ENCODE data around the gene CTBP2.

The CTBP2 gene

DNA sequence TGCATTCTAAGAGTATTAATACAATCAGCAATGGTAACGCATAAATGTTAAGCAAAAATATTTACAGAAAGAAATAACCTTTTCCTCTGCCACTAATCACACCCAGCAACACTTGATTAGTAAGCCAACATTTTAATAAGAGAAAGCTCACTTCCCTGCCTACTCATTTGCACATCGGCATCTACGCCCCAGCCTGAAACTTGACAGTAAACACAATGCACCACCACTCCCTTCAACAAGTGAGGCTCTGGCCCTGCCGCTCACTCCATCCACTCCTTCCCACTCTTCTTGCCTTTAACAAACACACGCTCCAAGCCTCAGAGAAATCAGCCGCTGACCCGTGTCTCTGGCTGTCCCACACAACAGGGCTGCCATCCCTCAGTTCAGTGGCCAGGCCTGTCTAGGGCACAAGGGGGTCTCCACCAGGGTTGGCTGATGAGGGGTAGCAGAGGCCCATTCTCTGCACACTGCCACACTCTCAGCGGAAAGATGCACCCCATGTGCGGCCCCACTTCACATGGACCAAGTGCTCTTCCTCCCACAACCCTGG, 54.6 kb downstream of the CTBP2 start:
- no peak for DNase-seq (ENCODE audit: extremely low read depth, insufficient read length)
- TF ChIP-seq, protein P1, sequence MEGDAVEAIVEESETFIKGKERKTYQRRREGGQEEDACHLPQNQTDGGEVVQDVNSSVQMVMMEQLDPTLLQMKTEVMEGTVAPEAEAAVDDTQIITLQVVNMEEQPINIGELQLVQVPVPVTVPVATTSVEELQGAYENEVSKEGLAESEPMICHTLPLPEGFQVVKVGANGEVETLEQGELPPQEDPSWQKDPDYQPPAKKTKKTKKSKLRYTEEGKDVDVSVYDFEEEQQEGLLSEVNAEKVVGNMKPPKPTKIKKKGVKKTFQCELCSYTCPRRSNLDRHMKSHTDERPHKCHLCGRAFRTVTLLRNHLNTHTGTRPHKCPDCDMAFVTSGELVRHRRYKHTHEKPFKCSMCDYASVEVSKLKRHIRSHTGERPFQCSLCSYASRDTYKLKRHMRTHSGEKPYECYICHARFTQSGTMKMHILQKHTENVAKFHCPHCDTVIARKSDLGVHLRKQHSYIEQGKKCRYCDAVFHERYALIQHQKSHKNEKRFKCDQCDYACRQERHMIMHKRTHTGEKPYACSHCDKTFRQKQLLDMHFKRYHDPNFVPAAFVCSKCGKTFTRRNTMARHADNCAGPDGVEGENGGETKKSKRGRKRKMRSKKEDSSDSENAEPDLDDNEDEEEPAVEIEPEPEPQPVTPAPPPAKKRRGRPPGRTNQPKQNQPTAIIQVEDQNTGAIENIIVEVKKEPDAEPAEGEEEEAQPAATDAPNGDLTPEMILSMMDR (IDR thresholded peaks at IDR 0.05; ENCODE audit: insufficient read depth, low read length, poor library complexity, severe bottlenecking), result no peak
- Histone ChIP-seq H3K4me3 (replicated peaks; ENCODE audit: low read depth, low read length) (no peak overlapping the region), H3K27me3 (replicated peaks; ENCODE audit: control insufficient read depth, insufficient read depth, low read length) (no peaks in the 10 kb centered on the region; the same call in 1 of the 2 replicates), H3K36me3 (ENCODE audit: control insufficient read depth, insufficient read depth, low read length) (no peaks in the 10 kb centered on the region)

DNA sequence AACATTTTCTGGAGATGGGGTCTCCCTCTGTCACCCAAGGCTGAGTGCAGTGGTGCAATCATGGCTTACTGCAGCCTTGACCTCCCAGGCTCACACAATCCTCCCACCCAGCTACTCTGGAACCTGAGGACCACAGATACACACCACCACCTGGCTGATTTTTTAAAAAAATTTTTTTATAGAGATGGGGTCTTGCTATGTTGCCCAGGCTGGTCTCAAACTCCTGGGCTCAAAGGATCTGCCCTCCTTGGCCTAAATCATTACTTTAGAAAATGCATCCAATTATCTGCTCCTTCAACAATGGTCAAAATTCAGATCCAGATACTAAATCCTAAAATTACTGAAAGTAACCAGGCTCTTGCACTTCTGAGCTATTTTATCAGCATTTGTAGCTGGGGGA, 55.2 kb downstream of the CTBP2 start:
- Histone ChIP-seq H3K36me3 (ENCODE audit: control insufficient read depth, insufficient read depth, low read length) (no peaks in the 10 kb centered on the region), H3K4me3 (replicated peaks; ENCODE audit: low read depth, low read length) (no peak overlapping the region), H3K27me3 (replicated peaks; ENCODE audit: control insufficient read depth, insufficient read depth, low read length) (no peaks in the 10 kb centered on the region; the same call in 1 of the 2 replicates)
- no peak for DNase-seq (ENCODE audit: extremely low read depth, insufficient read length)
- TF ChIP-seq, protein P1 (IDR thresholded peaks at IDR 0.05; ENCODE audit: insufficient read depth, low read length, poor library complexity, severe bottlenecking), result no peak

DNA sequence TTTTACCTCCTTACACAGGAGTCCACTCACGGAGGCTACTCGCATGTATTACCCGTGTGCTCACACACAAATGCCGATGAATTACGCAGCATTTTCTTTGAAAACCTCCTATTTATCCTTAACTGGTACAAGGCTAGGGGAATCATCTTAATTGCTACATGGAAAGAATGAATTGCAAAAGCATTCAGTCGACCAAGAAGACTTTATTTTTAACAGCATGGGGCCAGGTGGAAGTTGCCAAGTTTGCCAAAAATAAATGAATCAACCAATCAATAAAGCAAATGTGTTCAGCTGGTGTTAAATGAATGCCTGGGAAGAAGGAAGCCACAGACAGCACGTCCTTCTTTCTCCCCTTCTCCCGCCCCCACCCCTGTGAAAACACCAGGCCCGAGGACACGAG, 55.8 kb downstream of the CTBP2 start:
- TF ChIP-seq, protein P1 (IDR thresholded peaks at IDR 0.05; ENCODE audit: insufficient read depth, low read length, poor library complexity, severe bottlenecking), result no peak
- Histone ChIP-seq H3K27me3 (replicated peaks; ENCODE audit: control insufficient read depth, insufficient read depth, low read length) (no peaks in the 10 kb centered on the region; the same call in none of the 2 replicates), H3K4me3 (replicated peaks; ENCODE audit: low read depth, low read length) (no peak overlapping the region), H3K36me3 (ENCODE audit: control insufficient read depth, insufficient read depth, low read length) (no peaks in the 10 kb centered on the region)
- DNase-seq (ENCODE audit: extremely low read depth, insufficient read length), result no peak

DNA sequence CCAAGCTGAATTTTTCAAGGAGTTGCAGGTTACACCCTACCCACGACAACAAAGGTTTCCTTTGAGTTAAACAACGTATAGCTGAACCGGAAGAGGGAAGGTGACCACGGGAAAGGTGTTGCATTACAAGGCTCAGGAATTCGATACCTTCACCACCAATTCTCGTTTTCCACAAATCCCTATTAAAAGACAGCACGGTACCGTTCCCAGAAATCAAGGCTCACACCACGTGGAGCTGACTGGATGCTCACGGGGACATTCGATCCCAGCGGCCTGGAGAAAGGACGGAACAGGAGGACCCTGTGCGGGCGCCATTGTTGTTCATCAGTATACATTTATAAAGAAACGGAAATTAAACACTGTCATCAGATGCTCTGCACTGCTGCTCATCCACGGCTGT, 56.4 kb downstream of the CTBP2 start:
- Histone ChIP-seq H3K36me3 (ENCODE audit: control insufficient read depth, insufficient read depth, low read length) (no peaks in the 10 kb centered on the region), H3K4me3 (replicated peaks; ENCODE audit: low read depth, low read length) (no peak overlapping the region), H3K27me3 (replicated peaks; ENCODE audit: control insufficient read depth, insufficient read depth, low read length) (no peaks in the 10 kb centered on the region; the same call in none of the 2 replicates)
- no peak for DNase-seq (ENCODE audit: extremely low read depth, insufficient read length)
- TF ChIP-seq, protein P1 (IDR thresholded peaks at IDR 0.05; ENCODE audit: insufficient read depth, low read length, poor library complexity, severe bottlenecking), result no peak

DNA sequence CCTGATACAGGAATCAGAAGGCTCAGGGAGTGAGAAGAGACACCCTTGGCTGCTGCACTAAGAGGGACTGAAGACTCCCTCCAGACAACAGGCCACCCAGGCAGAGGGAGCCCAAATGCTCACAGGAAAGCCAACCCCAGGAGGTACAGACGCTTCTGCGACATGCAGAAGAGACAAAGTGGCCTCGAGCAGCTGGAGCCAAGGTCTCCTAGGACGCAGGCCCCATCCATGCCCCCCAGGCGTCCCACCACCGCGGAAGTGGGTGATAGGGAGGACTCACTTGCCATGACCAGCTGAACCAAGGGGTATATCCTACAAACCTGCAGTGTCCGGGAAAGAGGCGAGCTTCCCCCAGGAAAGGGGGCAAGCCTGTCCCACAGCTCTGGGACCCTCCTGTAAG, 56.9 kb downstream of the CTBP2 start:
- H3K36me3 ChIP-seq (ENCODE audit: control insufficient read depth, insufficient read depth, low read length), result no peaks in the 10 kb centered on the region
- TF ChIP-seq, protein P1 (IDR thresholded peaks at IDR 0.05; ENCODE audit: insufficient read depth, low read length, poor library complexity, severe bottlenecking), result no peak

DNA sequence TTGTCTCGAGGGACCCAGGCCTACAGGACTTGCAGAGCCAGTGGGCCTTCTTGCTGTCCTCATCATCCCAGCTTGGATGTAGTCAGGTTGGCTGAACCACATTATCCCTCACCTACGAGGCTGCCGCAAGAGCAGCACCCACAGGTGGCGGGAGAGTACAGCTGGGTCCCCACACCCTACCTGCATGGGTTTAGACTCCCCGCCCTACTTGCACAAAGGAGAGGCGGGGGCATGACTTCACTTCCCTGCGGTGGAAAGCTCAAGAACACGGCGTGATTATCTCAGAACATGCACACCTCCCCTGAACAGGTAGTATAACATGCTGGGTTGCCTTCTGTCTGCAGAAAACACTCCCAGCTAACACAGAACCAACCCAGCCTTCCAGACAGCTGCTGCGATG, 57.5 kb downstream of the CTBP2 start:
- Histone ChIP-seq H3K4me3 (replicated peaks; ENCODE audit: low read depth, low read length) (no peak overlapping the region), H3K36me3 (ENCODE audit: control insufficient read depth, insufficient read depth, low read length) (no peaks in the 10 kb centered on the region), H3K27me3 (replicated peaks; ENCODE audit: control insufficient read depth, insufficient read depth, low read length) (no peaks in the 10 kb centered on the region; the same call in none of the 2 replicates)
- no peak for DNase-seq (ENCODE audit: extremely low read depth, insufficient read length)
- TF ChIP-seq, protein P1 (IDR thresholded peaks at IDR 0.05; ENCODE audit: insufficient read depth, low read length, poor library complexity, severe bottlenecking), result no peak

More for the DNA sequence above, 56.9 kb downstream of the CTBP2 start:
- DNase-seq (ENCODE audit: extremely low read depth, insufficient read length), result no peak
- H3K4me3 ChIP-seq (replicated peaks; ENCODE audit: low read depth, low read length), result no peak overlapping the region
- no peaks in the 10 kb centered on the region; the same call in none of the 2 replicates for H3K27me3 ChIP-seq (replicated peaks; ENCODE audit: control insufficient read depth, insufficient read depth, low read length)

All from GM06990 (cell line).